ENCODE data around the gene DCAF4L1. TPM values are rescaled to one million over a fixed set of nuclear protein-coding genes. Genes with fewer than 3 reads are reported as not detected.
A peak's percentile ranks its signal among the peaks of the same experiment; 100 is the strongest.

The DCAF4L1 gene, protein sequence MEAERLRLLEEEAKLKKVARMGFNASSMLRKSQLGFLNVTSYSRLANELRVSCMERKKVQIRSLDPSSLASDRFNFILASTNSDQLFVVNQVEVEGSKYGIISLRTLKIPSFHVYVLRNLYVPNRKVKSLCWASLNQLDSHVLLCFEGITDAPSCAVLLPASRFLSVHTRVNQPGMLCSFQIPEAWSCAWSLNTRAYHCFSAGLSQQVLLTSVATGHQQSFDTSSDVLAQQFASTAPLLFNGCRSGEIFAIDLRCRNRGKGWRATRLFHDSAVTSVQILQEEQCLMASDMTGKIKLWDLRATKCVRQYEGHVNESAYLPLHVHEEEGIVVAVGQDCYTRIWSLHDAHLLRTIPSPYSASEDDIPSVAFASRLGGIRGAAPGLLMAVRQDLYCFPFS
- polyA plus RNA-seq, result not detected

DNA sequence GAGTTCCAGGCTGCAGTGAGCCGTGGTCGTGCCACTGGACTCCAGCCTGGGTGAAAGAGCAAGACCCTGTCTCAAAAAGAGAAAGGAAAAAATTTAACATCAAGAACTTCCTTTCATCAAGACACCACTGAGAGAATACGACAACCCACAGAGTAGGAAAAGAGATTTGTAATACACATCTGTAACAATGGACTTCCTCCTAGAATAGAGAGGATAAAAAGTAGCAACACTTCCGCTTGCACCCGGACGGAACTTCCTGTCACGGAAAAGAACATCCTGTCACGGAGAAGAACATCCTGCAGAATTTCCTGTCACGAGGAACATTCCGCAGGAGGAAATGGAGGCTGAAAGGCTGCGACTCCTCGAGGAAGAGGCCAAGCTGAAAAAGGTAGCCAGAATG is at the start of gene DCAF4L1:
DCAF4L1 (plus strand) TSS at position 301 of the 400 bp plus-strand sequence; CDS start at position 338, 37 bp downstream.
- Mint-ChIP-seq H3K27ac (no peak within 1 kb of the TSS), H3K4me1 (peaks cover 0 to 1% (median 0%) of the 10 kb centered on the region in 3 donors), H3K9me3 (peaks cover 0 to 2% (median 0%) of the 10 kb centered on the region in 3 donors), H3K4me3 (no peak within 1 kb of the TSS), H3K27me3 (no peaks in the 10 kb centered on the region), H3K36me3 (no peaks in the 10 kb centered on the region)

DNA sequence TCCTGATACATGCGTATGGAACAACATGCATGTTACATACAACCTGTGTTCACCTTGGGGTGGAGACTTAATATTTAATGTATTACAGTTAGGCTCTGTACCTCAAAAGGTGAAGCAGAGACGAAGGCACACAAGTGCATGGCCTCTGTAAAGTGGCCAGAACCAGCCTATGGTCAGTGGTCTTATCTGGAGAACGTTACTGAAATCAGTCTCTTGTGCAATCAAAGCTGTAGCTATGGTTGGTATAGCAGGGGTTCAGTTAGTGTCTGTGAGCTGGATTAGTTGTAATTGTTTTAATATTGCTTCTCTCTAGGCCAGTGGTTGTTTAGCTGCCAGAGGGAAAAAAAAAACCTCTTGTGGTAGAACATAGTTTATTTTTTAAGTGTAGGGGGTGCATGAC is 48.6 kb upstream of the DCAF4L1 start:
- H3K4me1 Mint-ChIP-seq, result peaks cover 24 to 31% (median 27%) of the 10 kb centered on the region in 3 donors
- H3K36me3 Mint-ChIP-seq, result no peaks in the 10 kb centered on the region
- H3K27me3 Mint-ChIP-seq, result no peaks in the 10 kb centered on the region
- H3K4me3 Mint-ChIP-seq, result peak overlapping the region in 1 of 4 donors; percentile 5
- H3K27ac Mint-ChIP-seq, result peak overlapping the region in 1 of 3 donors; percentile 7
- no peaks in the 10 kb centered on the region for H3K9me3 Mint-ChIP-seq

DNA sequence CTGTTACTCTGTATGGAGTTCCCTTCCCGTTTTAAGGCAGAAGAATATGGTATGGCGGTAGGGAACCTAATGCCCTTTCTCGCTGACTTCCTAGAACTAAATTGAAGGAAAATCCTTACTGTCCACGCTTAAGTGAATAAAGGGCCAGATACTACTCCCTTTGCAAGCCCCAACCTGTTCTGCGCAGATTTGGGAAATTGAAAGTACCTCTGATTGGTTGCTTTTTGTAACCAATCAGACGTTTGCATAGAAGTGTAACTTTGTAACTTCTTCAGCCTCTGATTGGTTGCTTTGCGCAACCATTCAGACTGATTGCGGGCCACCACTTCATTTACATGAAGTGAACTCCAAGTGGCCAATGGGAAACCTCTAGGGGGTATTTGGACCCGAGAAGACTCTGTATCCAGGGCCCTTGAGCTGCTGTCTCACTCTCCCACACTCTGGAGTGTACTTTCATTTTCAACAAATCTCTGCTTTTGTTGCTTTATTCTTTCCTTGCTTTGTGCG is 47.5 kb upstream of the DCAF4L1 start:
- no peaks in the 10 kb centered on the region for H3K9me3 Mint-ChIP-seq
- peaks cover 23 to 37% (median 24%) of the 10 kb centered on the region in 3 donors for H3K4me1 Mint-ChIP-seq
- peak overlapping the region in 1 of 3 donors; percentile 70 for H3K27ac Mint-ChIP-seq

DNA sequence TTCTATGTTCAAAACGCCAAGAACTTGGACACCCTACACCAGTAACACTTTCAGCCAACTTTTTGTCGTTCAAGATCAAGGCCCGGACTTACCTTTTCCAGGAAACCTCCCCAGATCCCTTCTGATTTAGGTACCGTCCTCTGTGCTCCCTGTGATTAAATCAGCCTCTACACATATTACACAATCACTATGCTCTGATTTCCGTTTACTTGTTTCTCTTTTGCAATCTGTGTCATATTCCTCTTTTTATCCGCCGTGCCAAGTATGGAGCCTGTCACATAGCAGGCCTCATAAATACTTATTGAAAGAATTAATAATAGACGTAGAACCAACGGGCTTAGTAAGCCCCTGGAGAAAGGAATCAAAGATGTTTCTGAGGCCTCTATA is 47.0 kb upstream of the DCAF4L1 start:
- Mint-ChIP-seq H3K4me1 (peaks cover 23 to 37% (median 24%) of the 10 kb centered on the region in 3 donors), H3K9me3 (no peaks in the 10 kb centered on the region), H3K4me3 (peak overlapping the region; percentile 89 to 99 (median 96)), H3K27ac (peak overlapping the region in 2 of 3 donors; percentile 3 to 47), H3K36me3 (no peaks in the 10 kb centered on the region), H3K27me3 (no peaks in the 10 kb centered on the region)

More for the DNA sequence above, 47.5 kb upstream of the DCAF4L1 start:
- H3K36me3 Mint-ChIP-seq, result no peaks in the 10 kb centered on the region
- peak overlapping the region in 3 of 4 donors; percentile 89 to 99 (median 94) for H3K4me3 Mint-ChIP-seq
- no peaks in the 10 kb centered on the region for H3K27me3 Mint-ChIP-seq

DNA sequence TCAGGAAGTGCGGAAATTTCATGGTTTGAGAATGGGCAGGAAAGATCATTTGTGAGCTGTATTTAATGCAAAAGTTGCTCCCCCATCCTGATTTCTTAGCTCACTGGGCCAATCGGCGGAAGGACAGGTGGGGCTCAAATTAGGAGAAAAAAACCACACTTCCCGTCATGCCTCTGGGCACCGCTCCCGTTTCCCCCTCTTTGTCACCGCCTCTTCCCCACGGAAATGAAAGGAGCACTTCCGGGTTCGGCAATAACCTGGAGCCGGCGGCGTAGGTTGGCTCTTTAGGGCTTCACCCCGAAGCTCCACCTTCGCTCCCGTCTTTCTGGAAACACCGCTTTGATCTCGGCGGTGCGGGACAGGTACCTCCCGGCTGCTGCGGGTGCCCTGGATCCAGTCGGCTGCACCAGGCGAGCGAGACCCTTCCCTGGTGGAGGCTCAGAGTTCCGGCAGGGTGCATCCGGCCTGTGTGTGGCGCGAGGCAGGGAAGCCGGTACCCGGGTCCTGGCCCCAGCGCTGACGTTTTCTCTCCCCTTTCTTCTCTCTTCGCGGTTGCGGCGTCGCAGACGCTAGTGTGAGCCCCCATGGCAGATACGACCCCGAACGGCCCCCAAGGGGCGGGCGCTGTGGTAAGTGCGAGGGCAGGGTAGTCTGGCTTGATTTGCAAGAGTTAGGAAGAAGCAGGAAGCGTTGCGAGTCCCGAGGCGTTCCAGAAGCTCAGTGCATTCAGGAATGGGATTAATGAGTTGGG is 46.5 kb upstream of the DCAF4L1 start, which contains the start of gene TMEM33:
TMEM33 (plus strand) TSS at position 529 of the 751 bp plus-strand sequence; CDS start at position 585, 56 bp downstream.
- Mint-ChIP-seq H3K27me3 (no peaks in the 10 kb centered on the region), H3K4me1 (peaks cover 24 to 39% (median 27%) of the 10 kb centered on the region in 3 donors), H3K4me3 (peak within 1 kb of the TSS; percentile 89 to 99 (median 96)), H3K27ac (peak within 1 kb of the TSS; percentile 3 to 85 (median 47)), H3K36me3 (peaks cover 1% of the 10 kb centered on the region), H3K9me3 (no peaks in the 10 kb centered on the region)

DNA sequence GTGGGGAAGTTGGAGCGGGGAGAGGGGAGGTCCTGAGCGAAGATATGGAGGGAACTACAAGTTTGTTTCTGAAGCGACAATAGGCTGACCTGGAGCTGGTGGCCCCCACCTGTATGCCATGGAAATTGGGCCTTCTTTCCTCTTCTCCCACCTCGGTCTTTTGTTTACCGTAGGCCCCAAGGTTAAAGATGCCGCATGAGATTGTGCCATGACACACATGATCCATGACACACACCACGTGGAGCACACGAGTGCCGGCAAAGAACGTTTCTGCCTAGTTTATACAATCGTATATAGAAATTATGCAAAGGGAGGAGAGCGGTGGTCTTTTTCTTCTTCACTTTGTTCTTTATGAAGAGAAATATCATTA is 45.9 kb upstream of the DCAF4L1 start:
- Mint-ChIP-seq H3K27ac (peak overlapping the region; percentile 3 to 76 (median 47)), H3K4me3 (peak overlapping the region; percentile 89 to 99 (median 96)), H3K27me3 (no peaks in the 10 kb centered on the region), H3K4me1 (peaks cover 24 to 36% (median 27%) of the 10 kb centered on the region in 3 donors), H3K36me3 (peaks cover 1% of the 10 kb centered on the region), H3K9me3 (no peaks in the 10 kb centered on the region)

DNA sequence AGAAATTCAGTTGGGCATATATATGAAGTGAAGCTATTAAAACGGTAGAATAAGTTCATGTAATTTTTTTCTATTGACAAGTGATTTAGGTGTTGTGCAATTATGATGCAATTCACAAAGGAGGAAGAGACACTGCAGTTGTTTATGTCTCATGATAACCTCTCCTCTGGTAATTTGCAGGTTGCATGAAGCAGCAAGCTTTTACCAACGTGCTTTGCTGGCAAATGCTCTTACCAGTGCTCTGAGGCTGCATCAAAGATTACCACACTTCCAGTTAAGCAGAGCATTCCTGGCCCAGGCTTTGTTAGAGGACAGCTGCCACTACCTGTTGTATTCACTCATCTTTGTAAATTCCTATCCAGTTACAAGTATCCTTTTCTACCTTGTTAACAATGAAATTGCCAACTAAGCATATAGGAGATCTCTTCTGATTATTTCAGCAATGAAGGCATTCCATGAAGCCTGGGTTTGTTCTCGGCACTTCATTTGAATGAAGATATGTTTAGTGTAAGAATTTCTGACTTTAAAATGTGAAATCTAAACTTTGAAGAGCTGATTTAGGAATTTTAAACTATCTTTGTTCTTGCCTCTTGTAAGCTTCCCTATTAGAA is 42.4 kb upstream of the DCAF4L1 start:
- H3K36me3 Mint-ChIP-seq, result peaks cover 1% of the 10 kb centered on the region
- peaks cover 24 to 38% (median 31%) of the 10 kb centered on the region in 3 donors for H3K4me1 Mint-ChIP-seq
- no peaks in the 10 kb centered on the region for H3K27me3 Mint-ChIP-seq
- H3K27ac Mint-ChIP-seq, result no peak overlapping the region
- H3K4me3 Mint-ChIP-seq, result no peak overlapping the region
- no peaks in the 10 kb centered on the region for H3K9me3 Mint-ChIP-seq

DNA sequence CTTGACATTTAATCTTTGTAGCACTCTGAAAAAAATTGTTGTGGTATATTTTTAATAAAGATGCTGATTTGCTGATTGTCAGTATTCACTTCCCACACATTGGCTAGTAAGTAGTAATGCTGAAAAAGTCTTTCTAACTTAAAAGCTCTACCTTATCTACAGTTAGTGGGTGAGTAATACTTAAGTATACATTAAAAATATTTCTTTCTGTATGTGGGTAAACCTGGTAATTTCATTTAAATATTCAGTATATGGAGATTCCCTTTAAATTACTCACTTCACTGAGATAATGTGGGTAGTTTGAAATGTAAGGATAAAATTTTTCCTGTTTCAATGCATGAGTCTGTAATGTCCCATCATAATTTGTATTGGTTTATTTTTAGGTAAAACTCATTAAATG is 40.7 kb upstream of the DCAF4L1 start:
- Mint-ChIP-seq H3K36me3 (peaks cover 1% of the 10 kb centered on the region), H3K27me3 (no peaks in the 10 kb centered on the region), H3K27ac (no peak overlapping the region), H3K9me3 (no peaks in the 10 kb centered on the region), H3K4me3 (no peak overlapping the region), H3K4me1 (peaks cover 12 to 27% (median 15%) of the 10 kb centered on the region in 3 donors)

DNA sequence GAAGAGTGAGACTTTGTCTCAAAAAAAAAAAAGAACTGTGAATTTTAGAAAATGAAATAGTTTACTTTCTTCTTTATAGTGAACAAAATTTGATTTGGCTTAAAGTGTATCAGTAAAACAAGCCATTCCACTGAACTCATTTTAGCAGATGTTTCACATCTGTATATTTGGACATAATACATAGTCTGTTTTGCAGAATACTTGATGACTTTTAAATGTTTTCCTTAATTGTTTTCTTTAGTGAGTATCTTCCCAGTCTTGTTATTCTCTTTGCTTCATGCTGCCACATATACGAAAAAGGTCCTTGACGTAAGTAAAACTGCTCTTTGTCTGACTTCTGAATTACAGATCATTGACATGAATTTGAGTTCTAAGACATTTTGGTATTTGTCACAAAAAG is 38.0 kb upstream of the DCAF4L1 start:
- Mint-ChIP-seq H3K27ac (no peak overlapping the region), H3K4me3 (no peak overlapping the region), H3K4me1 (peaks cover 0 to 10% (median 8%) of the 10 kb centered on the region in 3 donors), H3K9me3 (no peaks in the 10 kb centered on the region), H3K36me3 (peaks cover 2% of the 10 kb centered on the region), H3K27me3 (no peaks in the 10 kb centered on the region)

DNA sequence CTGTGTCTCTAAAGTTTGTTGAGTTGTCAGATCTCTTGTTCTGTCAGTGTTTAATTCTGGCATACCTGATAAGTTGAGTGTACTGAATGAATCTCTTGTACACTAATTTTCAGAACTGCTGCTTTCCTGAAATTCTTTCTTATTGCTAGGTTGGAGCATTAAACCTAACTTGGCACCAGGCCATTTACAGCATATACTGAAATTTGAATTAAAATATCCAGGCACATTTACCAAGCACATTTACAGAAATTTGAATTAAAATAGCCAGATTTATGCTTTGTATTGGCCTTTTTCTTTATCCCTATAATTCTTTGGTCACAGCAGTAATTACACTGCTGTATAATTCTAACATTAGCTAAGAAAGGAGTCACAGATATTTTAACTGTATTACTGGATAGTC is 37.5 kb upstream of the DCAF4L1 start:
- Mint-ChIP-seq H3K36me3 (peaks cover 4% of the 10 kb centered on the region), H3K27me3 (no peaks in the 10 kb centered on the region), H3K4me3 (no peak overlapping the region), H3K4me1 (peaks cover 0 to 8% (median 7%) of the 10 kb centered on the region in 3 donors), H3K9me3 (no peaks in the 10 kb centered on the region), H3K27ac (no peak overlapping the region)

DNA sequence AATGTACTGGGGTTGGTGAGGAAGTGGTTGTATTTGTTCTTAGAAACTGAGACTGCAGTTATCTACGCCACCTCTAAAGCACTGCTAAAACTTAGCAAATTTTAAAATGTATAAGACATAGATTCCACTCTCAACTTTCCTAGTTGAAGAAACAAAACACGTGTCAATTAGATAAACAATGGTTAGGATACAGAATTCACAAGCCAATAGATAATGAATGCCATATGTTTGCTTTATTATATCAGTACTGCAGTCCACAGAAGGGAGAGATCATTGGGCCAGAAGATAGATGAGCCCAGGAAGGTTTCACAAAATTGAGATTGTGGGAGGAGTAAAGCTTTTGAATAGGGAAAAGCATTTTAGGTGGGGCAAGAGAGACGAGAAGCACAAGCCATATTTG is 32.0 kb upstream of the DCAF4L1 start:
- no peak overlapping the region for H3K4me3 Mint-ChIP-seq
- no peaks in the 10 kb centered on the region for H3K9me3 Mint-ChIP-seq
- no peaks in the 10 kb centered on the region for H3K27me3 Mint-ChIP-seq
- H3K27ac Mint-ChIP-seq, result no peak overlapping the region
- H3K36me3 Mint-ChIP-seq, result peaks cover 2% of the 10 kb centered on the region
- H3K4me1 Mint-ChIP-seq, result peaks cover 0 to 3% (median 0%) of the 10 kb centered on the region in 3 donors

DNA sequence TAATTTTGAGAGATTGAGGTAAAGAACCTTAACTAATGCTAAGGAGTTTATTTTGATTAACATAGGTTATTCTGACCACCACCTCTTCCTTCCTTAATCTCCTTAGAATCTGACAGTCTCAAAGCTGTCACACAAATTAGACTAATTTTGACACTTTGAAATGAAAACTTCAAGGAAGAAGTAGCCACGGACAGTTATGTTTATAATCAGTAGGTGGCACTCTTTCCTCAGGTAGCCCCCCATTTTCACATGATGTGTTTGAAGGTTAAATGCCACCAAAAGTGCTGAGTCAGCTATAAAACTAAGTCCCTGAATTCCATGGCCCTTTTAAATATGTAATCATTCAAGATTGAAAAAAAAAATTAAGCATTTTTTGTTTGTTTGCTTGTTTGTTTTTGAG is 23.9 kb upstream of the DCAF4L1 start:
- Mint-ChIP-seq H3K36me3 (no peaks in the 10 kb centered on the region), H3K27ac (no peak overlapping the region), H3K9me3 (no peaks in the 10 kb centered on the region), H3K27me3 (no peaks in the 10 kb centered on the region), H3K4me1 (no peaks in the 10 kb centered on the region), H3K4me3 (no peak overlapping the region)

DNA sequence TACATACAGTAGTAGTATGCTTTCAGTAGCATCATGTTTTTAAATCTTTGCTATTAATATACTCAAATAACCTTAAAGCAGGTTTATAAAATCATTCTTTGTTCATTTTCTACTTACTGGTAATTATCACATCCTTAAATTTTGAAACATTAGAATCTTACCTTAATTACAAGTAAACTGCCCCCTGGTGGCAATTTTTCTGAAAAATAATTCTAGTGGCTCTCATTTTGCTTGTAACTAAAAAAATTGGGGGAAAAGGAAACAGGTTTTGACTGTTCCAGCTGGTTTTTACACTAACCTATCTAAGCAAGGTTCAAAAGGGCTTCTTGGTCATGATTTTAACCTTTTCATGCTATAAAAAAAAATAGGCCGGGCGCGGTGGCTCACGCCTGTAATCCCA is 18.5 kb upstream of the DCAF4L1 start:
- Mint-ChIP-seq H3K4me1 (no peaks in the 10 kb centered on the region), H3K36me3 (no peaks in the 10 kb centered on the region), H3K9me3 (peaks cover under 1 to 3% (median 1%) of the 10 kb centered on the region in 3 donors), H3K27me3 (no peaks in the 10 kb centered on the region), H3K27ac (no peak overlapping the region), H3K4me3 (no peak overlapping the region)

DNA sequence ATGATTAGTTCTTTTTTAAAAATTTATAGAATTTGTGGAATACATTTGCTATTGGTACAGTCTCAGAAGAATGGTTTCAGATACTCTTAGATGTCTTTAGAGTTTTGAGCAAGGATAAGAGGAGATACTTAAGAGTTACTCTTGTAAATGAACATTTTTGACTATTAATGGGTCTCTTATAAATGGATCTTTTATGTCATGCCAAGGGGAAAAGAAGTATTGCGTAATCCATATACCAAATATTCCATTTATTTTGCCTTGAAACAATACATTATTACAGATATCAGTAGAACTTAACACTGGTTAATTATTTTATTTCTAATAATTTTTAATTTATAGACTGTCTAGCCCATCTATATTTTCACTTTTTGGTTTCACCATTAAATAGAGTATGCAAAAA is 17.2 kb upstream of the DCAF4L1 start:
- peaks cover 1 to 13% (median 4%) of the 10 kb centered on the region in 3 donors for H3K9me3 Mint-ChIP-seq
- no peak overlapping the region for H3K27ac Mint-ChIP-seq
- no peak overlapping the region for H3K4me3 Mint-ChIP-seq
- H3K4me1 Mint-ChIP-seq, result peaks cover 0 to 1% (median 0%) of the 10 kb centered on the region in 3 donors
- H3K27me3 Mint-ChIP-seq, result no peaks in the 10 kb centered on the region
- H3K36me3 Mint-ChIP-seq, result no peaks in the 10 kb centered on the region

DNA sequence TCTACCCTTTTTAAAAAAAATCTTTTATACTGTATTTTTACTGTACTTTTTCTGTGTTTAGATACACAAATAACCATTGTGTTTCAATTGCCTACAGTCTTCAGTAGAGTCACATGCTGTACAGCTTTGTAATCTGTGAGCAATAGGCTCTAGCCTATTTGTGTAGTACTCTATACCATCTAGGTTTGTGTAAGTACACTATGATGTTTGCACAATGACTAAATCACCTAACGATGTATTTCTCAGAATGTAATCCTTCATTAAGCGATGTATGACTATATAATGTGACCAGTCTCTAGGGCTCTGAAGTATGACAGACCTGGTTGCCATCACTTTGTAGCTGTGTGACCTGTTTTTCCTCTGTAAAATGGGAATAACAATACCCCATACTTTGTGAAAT is 14.2 kb upstream of the DCAF4L1 start:
- Mint-ChIP-seq H3K4me1 (peaks cover 0 to 2% (median 0%) of the 10 kb centered on the region in 3 donors), H3K9me3 (peaks cover 1 to 19% (median 4%) of the 10 kb centered on the region in 3 donors), H3K36me3 (no peaks in the 10 kb centered on the region), H3K27me3 (no peaks in the 10 kb centered on the region), H3K27ac (no peak overlapping the region), H3K4me3 (no peak overlapping the region)

Data from IgD-negative memory B cell (primary cell).